Measurements from ENCODE around the gene CEP131.

The CEP131 gene

GRCh38 chr17:81206657-81207056, 16.1 kb downstream of the CEP131 start:
- FAIRE-seq = no peak
- DNase-seq (ENCODE audit: insufficient read length, low spot score) = no peak
- TF ChIP-seq CTCF (IDR thresholded peaks at IDR 0.05; ENCODE audit: insufficient read depth, missing control alignments) = no peak

GRCh38 chr17:81206166-81206565, 16.6 kb downstream of the CEP131 start:
- DNase-seq (ENCODE audit: insufficient read length, low spot score) (no peak), FAIRE-seq (no peak)
- TF ChIP-seq CTCF (IDR thresholded peaks at IDR 0.05; ENCODE audit: insufficient read depth, missing control alignments) = no peak

- FAIRE-seq = no peak
These were observed 18.2 kb downstream of the CEP131 start for GRCh38 chr17:81204578-81204977.

GRCh38 chr17:81203136-81203535, 19.6 kb downstream of the CEP131 start:
- no peak for TF ChIP-seq CTCF (IDR thresholded peaks at IDR 0.05; ENCODE audit: insufficient read depth, missing control alignments)
- FAIRE-seq (no peak), DNase-seq (ENCODE audit: insufficient read length, low spot score) (no peak)

More at GRCh38 chr17:81204578-81204977, 18.2 kb downstream of the CEP131 start:
- no peak for DNase-seq (ENCODE audit: insufficient read length, low spot score)
- no peak for TF ChIP-seq CTCF (IDR thresholded peaks at IDR 0.05; ENCODE audit: insufficient read depth, missing control alignments)

GRCh38 chr17:81202318-81202717, 20.4 kb downstream of the CEP131 start:
- DNase-seq (ENCODE audit: insufficient read length, low spot score) = no peak
- TF ChIP-seq CTCF (IDR thresholded peaks at IDR 0.05; ENCODE audit: insufficient read depth, missing control alignments) = no peak
- no peak for FAIRE-seq

- no peak for FAIRE-seq
- no peak for DNase-seq (ENCODE audit: insufficient read length, low spot score)
- TF ChIP-seq CTCF (IDR thresholded peaks at IDR 0.05; ENCODE audit: insufficient read depth, missing control alignments) = peak; percentile 59
These were observed 21.8 kb downstream of the CEP131 start for GRCh38 chr17:81200695-81201580.

GRCh38 chr17:81200201-81200600, 22.6 kb downstream of the CEP131 start:
- no peak for DNase-seq (ENCODE audit: insufficient read length, low spot score)
- no peak for TF ChIP-seq CTCF (IDR thresholded peaks at IDR 0.05; ENCODE audit: insufficient read depth, missing control alignments)
- no peak for FAIRE-seq
